Spleen (tissue), 7 donors: ENCODE results near the gene PRICKLE3.

Experiments used
- POLR2A ChIP-seq, 3 donors: fragments of 450-650 bp; IDR thresholded peaks; one replicate each; pipeline ENCODE4 v1.5.1; 2017; ENCODE audit warnings: antibody characterized with exemption in 3 of 3, mild to moderate bottlenecking in 1 of 3
- POLR2AphosphoS5 ChIP-seq, 3 donors: sonication (generic); formaldehyde crosslinking; IDR thresholded peaks; one replicate each; pipeline ENCODE4 v1.5.1; 2017; ENCODE audit warnings: antibody characterized with exemption in 3 of 3
- TF ChIP-seq, protein P1 (sequence below), 11 experiments: fragments of 200-600 bp in 7 of 11; fragments of 450-650 bp in 4 of 11; sonication (generic) in 4 of 11; IDR thresholded peaks in 8 of 11; conservative IDR thresholded peaks in 3 of 11; 1 replicate in 7 of 11; 2 replicates in 4 of 11; pipeline versions ENCODE4 v1.4.0 to v1.8.0; 2016 to 2021; ENCODE audit warnings: antibody characterized with exemption in 11 of 11, inconsistent platforms in 4 of 11, mild to moderate bottlenecking in 1 of 11
- donor health status: DM: no; HTN: no; CAD: no; lungs with moderate emphysema.
- donor health status: DM: no; HTN: no; CAD: no.
- donor health status: DM: no; HTN: no; CAD: no.

DNA sequence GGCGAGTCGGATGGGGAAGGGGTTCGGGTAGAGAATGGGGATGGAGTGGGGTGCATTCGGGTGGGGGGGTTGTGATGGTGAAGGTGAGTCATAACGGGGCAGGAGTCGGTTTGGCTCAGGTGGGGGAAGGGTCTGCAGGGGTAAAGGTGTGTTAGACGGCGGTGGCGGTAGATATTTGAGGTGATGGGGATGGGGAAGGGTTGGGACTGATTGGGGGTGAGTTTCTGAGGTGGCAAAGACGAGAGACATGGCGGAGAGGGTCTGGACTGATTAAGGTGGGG is 13.1 kb upstream of the PRICKLE3 start:
- TF ChIP-seq POLR2AphosphoS5 (IDR thresholded peaks at IDR 0.05): no peak
- TF ChIP-seq, protein P1, sequence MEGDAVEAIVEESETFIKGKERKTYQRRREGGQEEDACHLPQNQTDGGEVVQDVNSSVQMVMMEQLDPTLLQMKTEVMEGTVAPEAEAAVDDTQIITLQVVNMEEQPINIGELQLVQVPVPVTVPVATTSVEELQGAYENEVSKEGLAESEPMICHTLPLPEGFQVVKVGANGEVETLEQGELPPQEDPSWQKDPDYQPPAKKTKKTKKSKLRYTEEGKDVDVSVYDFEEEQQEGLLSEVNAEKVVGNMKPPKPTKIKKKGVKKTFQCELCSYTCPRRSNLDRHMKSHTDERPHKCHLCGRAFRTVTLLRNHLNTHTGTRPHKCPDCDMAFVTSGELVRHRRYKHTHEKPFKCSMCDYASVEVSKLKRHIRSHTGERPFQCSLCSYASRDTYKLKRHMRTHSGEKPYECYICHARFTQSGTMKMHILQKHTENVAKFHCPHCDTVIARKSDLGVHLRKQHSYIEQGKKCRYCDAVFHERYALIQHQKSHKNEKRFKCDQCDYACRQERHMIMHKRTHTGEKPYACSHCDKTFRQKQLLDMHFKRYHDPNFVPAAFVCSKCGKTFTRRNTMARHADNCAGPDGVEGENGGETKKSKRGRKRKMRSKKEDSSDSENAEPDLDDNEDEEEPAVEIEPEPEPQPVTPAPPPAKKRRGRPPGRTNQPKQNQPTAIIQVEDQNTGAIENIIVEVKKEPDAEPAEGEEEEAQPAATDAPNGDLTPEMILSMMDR (IDR thresholded peaks at IDR 0.05 in 8 of 11, conservative IDR thresholded peaks at IDR 0.05 in 3 of 11): no peak
- no peak for TF ChIP-seq POLR2A (IDR thresholded peaks at IDR 0.05)
